Esophagus muscularis mucosa (tissue), 4 donors: ENCODE measurements around the gene CLEC16A. TPM values are rescaled to one million over a fixed set of nuclear protein-coding genes. Genes with fewer than 3 reads are reported as not detected.

ENCODE experiments used
- DNase-seq: peaks from one replicate; pipeline ENCODE4 v3.0.0-alpha.2; 2017; ENCODE audit errors: extremely low spot score
- H3K27ac ChIP-seq, 4 donors: fragments of 200-600 bp; sonication (generic); replicated peaks in 1 of 4; 1 replicate in 3 of 4; 2 replicates in 1 of 4; pipeline ENCODE4 v1.5.1; 2016 to 2019; ENCODE audit warnings: mild to moderate bottlenecking in 1 of 4
- H3K27me3 ChIP-seq, 4 donors: fragments of 200-600 bp; sonication (generic); one replicate each; pipeline versions ENCODE4 v1.5.1 to v1.6.0; 2016 to 2019
- H3K36me3 ChIP-seq, 4 donors: fragments of 200-600 bp; sonication (generic); one replicate each; pipeline ENCODE4 v1.5.1; 2016 to 2019
- H3K4me1 ChIP-seq, 4 donors: fragments of 200-600 bp; sonication (generic); one replicate each; pipeline ENCODE4 v1.5.1; 2016 to 2019
- H3K4me3 ChIP-seq, 4 donors: fragments of 200-600 bp; sonication (generic); 1 replicate in 2 of 4; 2 replicates in 2 of 4; pipeline ENCODE4 v1.5.1; 2016 to 2019; ENCODE audit warnings: mild to moderate bottlenecking in 4 of 4, moderate library complexity in 1 of 4
- H3K9me3 ChIP-seq, 4 donors: fragments of 200-600 bp; sonication (generic); 1 replicate in 3 of 4; 2 replicates in 1 of 4; pipeline ENCODE4 v1.5.1; 2016 to 2019
- EP300 ChIP-seq: sonication (generic); formaldehyde crosslinking; IDR thresholded peaks from one replicate; pipeline ENCODE4 v1.6.1; 2017; ENCODE audit warnings: antibody characterized with exemption
- POLR2A ChIP-seq: fragments of 450-650 bp; IDR thresholded peaks from one replicate; pipeline ENCODE4 v1.6.1; 2017; ENCODE audit warnings: antibody characterized with exemption, moderate library complexity, mild to moderate bottlenecking, low read depth
- POLR2AphosphoS5 ChIP-seq, 2 donors: sonication (generic); formaldehyde crosslinking; IDR thresholded peaks; one replicate each; pipeline ENCODE4 v1.6.1; 2017; ENCODE audit warnings: antibody characterized with exemption in 2 of 2
- WGBS: methylation state at CpG from one replicate; pipeline ENCODE4 v1.1.5; 2018; 5-methylcytosine and 5-hydroxymethylcytosine counted together
- intact Hi-C: fragments of 100-400 bp; cut with DNase I; formaldehyde crosslinking; loops from one replicate; pipeline ENCODE4 v1.15.1; 2023
- total RNA-seq, 4 donors: library from RNA; depleted of rRNA; stranded (reverse); fragments of >200 nt; gene quantifications; one replicate each; pipeline versions ENCODE4 v1.1.0 to v1.2.1, GENCODE V29; 2016
- TF ChIP-seq, protein P1 (sequence below), 3 experiments: fragments of 200-600 bp in 2 of 3; fragments of 450-650 bp in 1 of 3; sonication (generic) in 2 of 3; IDR thresholded peaks; one replicate each; pipeline ENCODE4 v1.5.1; 2017 to 2019; ENCODE audit warnings: antibody characterized with exemption in 3 of 3, mild to moderate bottlenecking in 2 of 3, moderate library complexity in 1 of 3

Gene CLEC16A
- total RNA-seq, 4 donors from 2014 or later, result 22.3 to 34.7 (median 29.2) TPM

DNA sequence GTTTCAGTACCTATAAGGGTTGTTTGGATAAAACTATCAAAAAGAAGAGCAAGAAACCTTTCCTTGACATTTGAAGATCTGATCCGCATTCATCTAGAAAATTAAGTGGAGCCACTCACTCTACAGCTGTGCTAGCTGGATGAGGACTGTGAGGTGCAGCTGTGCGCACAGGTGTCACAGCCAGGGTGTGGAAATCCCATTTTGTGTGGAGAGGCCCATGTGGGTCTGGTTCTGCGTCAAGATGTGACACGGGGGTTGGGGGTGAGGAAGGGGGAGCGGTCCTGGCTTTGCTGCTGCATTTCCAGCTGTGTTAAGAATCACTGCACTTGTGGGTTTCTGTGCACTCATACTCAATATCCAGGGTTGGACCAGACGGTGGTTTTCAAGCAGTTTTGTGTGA is 70.7 kb downstream of the CLEC16A start:
- Histone ChIP-seq H3K9me3 (no peaks in the 10 kb centered on the region), H3K4me3 (no peak overlapping the region), H3K27me3 (no peaks in the 10 kb centered on the region), H3K36me3 (peaks cover 0 to 18% (median 12%) of the 10 kb centered on the region in 4 donors), H3K4me1 (peaks cover 0 to 12% (median 11%) of the 10 kb centered on the region in 4 donors), H3K27ac (no peak overlapping the region)
- TF ChIP-seq, protein P1, sequence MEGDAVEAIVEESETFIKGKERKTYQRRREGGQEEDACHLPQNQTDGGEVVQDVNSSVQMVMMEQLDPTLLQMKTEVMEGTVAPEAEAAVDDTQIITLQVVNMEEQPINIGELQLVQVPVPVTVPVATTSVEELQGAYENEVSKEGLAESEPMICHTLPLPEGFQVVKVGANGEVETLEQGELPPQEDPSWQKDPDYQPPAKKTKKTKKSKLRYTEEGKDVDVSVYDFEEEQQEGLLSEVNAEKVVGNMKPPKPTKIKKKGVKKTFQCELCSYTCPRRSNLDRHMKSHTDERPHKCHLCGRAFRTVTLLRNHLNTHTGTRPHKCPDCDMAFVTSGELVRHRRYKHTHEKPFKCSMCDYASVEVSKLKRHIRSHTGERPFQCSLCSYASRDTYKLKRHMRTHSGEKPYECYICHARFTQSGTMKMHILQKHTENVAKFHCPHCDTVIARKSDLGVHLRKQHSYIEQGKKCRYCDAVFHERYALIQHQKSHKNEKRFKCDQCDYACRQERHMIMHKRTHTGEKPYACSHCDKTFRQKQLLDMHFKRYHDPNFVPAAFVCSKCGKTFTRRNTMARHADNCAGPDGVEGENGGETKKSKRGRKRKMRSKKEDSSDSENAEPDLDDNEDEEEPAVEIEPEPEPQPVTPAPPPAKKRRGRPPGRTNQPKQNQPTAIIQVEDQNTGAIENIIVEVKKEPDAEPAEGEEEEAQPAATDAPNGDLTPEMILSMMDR (IDR thresholded peaks at IDR 0.05), result no peak
- TF ChIP-seq EP300 (no peak), POLR2A (no peak), POLR2AphosphoS5 (IDR thresholded peaks at IDR 0.05) (no peak)
- intact Hi-C loops, result no loop called here
- DNase-seq, result no peak
- WGBS, result 96% methylated on average over 5 of the region's 6 CpGs

DNA sequence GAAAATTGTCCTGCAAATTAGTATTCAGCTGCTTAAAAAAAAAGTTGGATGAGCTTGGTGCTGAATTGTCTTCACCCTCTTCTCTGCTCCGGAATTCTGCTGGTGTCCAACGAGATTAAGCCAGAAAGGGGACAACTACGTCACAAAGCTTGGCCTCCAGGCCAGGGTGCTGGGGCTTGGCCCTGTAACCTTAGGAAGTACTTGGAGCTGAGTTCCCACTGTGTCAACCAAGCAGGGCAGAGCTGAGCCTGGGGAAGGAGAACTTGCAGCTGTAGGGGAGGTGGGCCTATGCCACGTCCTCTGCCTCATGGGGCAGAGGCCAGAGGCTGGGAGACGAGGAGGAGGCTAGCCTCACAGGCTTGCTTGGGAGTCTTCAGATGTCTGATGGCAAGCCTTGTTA is 71.2 kb downstream of the CLEC16A start:
- Histone ChIP-seq H3K4me1 (peaks cover 0 to 17% (median 11%) of the 10 kb centered on the region in 4 donors), H3K27me3 (no peaks in the 10 kb centered on the region), H3K9me3 (no peaks in the 10 kb centered on the region), H3K36me3 (peaks cover 0 to 20% (median 17%) of the 10 kb centered on the region in 4 donors), H3K4me3 (no peak overlapping the region), H3K27ac (no peak overlapping the region)
- TF ChIP-seq EP300 (no peak), POLR2AphosphoS5 (IDR thresholded peaks at IDR 0.05) (no peak), POLR2A (no peak)
- TF ChIP-seq, protein P1 (IDR thresholded peaks at IDR 0.05), result no peak
- DNase-seq, result no peak
- 92% methylated on average over 5 of the region's 5 CpGs for WGBS
- intact Hi-C loops, result no loop called here

DNA sequence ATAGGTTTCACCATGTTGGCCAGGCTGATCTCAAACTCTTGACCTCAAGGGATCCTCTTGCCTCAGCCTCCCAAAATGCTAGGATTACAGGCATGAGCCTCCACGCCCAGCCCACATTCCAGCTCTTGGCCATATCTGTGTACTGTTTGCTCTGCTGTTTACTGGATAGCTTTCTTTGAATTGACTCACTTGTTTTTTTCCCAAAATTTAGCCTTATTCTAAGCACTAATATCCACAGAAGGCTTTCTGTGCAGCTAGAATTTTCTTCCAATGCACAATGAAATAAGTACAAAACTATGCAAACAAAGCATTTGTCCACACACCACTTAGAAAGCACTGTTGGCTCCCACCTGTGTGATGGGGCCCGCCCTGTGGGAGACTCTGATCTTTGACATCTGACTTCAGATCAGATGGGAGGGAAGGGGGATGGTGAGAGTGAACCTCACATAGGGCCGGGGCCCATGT is 72.2 kb downstream of the CLEC16A start:
- intact Hi-C loops, result no loop called here
- H3K27ac ChIP-seq, result no peak overlapping the region

DNA sequence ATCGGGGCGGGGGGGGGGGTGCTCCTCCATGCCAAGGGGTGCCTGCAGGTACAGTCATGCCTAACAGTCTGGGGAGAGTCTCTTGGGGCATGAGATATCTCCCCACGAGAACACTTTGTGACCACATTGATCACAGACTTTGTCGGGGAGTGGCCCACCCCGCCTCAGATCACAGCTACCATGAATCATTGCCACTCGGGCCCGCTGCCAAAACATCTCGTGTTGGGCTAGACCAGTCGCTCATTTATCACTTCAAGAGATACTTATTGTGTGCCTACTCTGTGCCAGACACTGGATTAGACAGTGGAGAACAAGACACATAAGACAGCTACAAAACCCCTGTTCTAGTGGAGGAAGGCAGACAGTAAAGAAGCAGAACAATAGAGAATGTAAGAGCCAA is 72.6 kb downstream of the CLEC16A start:
- TF ChIP-seq, protein P1 (IDR thresholded peaks at IDR 0.05), result no peak
- TF ChIP-seq POLR2A, result no peak
- TF ChIP-seq EP300, result no peak
- no peak for TF ChIP-seq POLR2AphosphoS5 (IDR thresholded peaks at IDR 0.05)
- intact Hi-C loops, result no loop called here
- peaks cover 0 to 20% (median 8%) of the 10 kb centered on the region in 4 donors for H3K4me1 ChIP-seq
- WGBS, result 62% methylated on average over 9 of the region's 9 CpGs
- no peak overlapping the region for H3K4me3 ChIP-seq
- H3K9me3 ChIP-seq, result no peaks in the 10 kb centered on the region
- H3K36me3 ChIP-seq, result peaks cover 0 to 33% (median 23%) of the 10 kb centered on the region in 4 donors
- DNase-seq, result peak; percentile 94
- H3K27me3 ChIP-seq, result no peaks in the 10 kb centered on the region
- H3K27ac ChIP-seq, result peak overlapping the region in 1 of 4 donors; percentile 18

More for the DNA sequence above, 72.2 kb downstream of the CLEC16A start:
- H3K36me3 ChIP-seq, result peaks cover 0 to 29% (median 23%) of the 10 kb centered on the region in 4 donors
- peaks cover 0 to 20% (median 8%) of the 10 kb centered on the region in 4 donors for H3K4me1 ChIP-seq
- no peak for DNase-seq
- H3K4me3 ChIP-seq, result no peak overlapping the region
- H3K27me3 ChIP-seq, result no peaks in the 10 kb centered on the region
- 93% methylated on average over 3 of the region's 3 CpGs for WGBS
- TF ChIP-seq EP300 (no peak), POLR2AphosphoS5 (IDR thresholded peaks at IDR 0.05) (no peak), POLR2A (no peak)
- TF ChIP-seq, protein P1 (IDR thresholded peaks at IDR 0.05), result no peak
- no peaks in the 10 kb centered on the region for H3K9me3 ChIP-seq

DNA sequence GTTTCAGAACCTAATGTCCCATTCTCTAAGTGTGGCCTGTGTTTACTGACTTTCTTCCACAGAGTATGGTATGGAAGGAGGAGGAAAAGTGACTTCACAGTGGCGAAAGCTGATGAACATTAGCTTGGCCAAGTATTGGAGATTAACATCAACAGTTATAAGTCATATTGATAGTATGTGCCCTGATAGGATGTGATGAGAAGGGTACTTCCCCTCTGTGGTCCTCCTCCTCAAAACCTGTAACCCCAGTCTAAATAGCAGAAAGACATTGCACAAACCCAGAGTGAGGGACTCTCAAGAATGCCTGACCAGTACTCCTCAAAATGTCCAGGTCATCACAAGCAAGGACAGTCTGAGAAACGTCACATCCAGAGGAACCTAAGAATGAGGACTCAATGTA is 73.1 kb downstream of the CLEC16A start:
- 93% methylated on average over 2 of the region's 2 CpGs for WGBS
- intact Hi-C loops, result no loop called here

More for the DNA sequence above, 73.1 kb downstream of the CLEC16A start:
- DNase-seq, result no peak
- no peaks in the 10 kb centered on the region for H3K27me3 ChIP-seq
- TF ChIP-seq POLR2AphosphoS5 (IDR thresholded peaks at IDR 0.05) (no peak), EP300 (no peak), POLR2A (no peak)
- TF ChIP-seq, protein P1 (IDR thresholded peaks at IDR 0.05), result no peak
- H3K9me3 ChIP-seq, result no peaks in the 10 kb centered on the region
- peaks cover 0 to 20% (median 8%) of the 10 kb centered on the region in 4 donors for H3K4me1 ChIP-seq
- H3K4me3 ChIP-seq, result no peak overlapping the region
- peak overlapping the region in 1 of 4 donors; percentile 18 for H3K27ac ChIP-seq
- peaks cover 0 to 34% (median 23%) of the 10 kb centered on the region in 4 donors for H3K36me3 ChIP-seq
